H1 (cell line): Measurements from ENCODE around the gene SLC25A21. TPM values are rescaled to one million over a fixed set of nuclear protein-coding genes. Genes with fewer than 3 reads are reported as not detected.

Experiments
- CTBP2 ChIP-seq: IDR thresholded peaks from 2 replicates; pipeline ENCODE4 v1.7.0; 2011; ENCODE audit warnings: borderline replicate concordance, mild to moderate bottlenecking, moderate library complexity, mixed read lengths, low read length; ENCODE audit not compliant: insufficient read depth, insufficient read length
- RAD21 ChIP-seq, 2 experiments: IDR thresholded peaks in 1 of 2; conservative IDR thresholded peaks in 1 of 2; 2 replicates each; pipeline ENCODE4 v1.6.1; 2011; ENCODE audit warnings: low read depth in 2 of 2, low read length in 2 of 2, improper control_type of control experiment in 1 of 2, inconsistent platforms in 1 of 2, mild to moderate bottlenecking in 1 of 2, moderate library complexity in 1 of 2
- SP4 ChIP-seq: IDR thresholded peaks from 2 replicates; pipeline ENCODE4 v1.6.1; 2012; ENCODE audit warnings: low read length, inconsistent platforms
- SUZ12 ChIP-seq: fragments of 200-600 bp; sonication (generic); IDR thresholded peaks from 2 replicates; pipeline ENCODE4 v1.6.1; 2012; ENCODE audit warnings: mild to moderate bottlenecking, inconsistent platforms, low read length, moderate library complexity, mixed read lengths
- TBP ChIP-seq: IDR thresholded peaks from 2 replicates; pipeline ENCODE4 v1.6.1; 2011; ENCODE audit warnings: low read depth, low read length, improper control_type of control experiment
- TCF12 ChIP-seq: IDR thresholded peaks from 2 replicates; pipeline ENCODE4 v1.6.1; 2011; ENCODE audit warnings: low read depth, mild to moderate bottlenecking, low read length
- polyA plus RNA-seq, 7 experiments: library from polyadenylated mRNA; depleted of rRNA in 3 of 7; stranded (reverse) in 5 of 7; unstranded in 2 of 7; fragments of >200 nt in 5 of 7; fragments of 200-250 nt in 2 of 7; gene quantifications; 1 replicate in 5 of 7; 2 replicates in 1 of 7; 4 replicates in 1 of 7; pipeline versions ENCODE4 v1.2.1 to v1.2.3, GENCODE V29; 2011 to 2013; ENCODE audit warnings: missing spikeins in 2 of 7, mixed read lengths in 2 of 7
- total RNA-seq: library from RNA; stranded (reverse); fragmentation: NEBNext Ultra II Directional; extraction: Animal tissue kit (Norgen Biotek cat#: 25700); gene quantifications from 2 replicates; pipeline ENCODE4 v1.2.1, GENCODE V29; 2021
- TF ChIP-seq, protein P1 (sequence below): IDR thresholded peaks from 2 replicates; pipeline ENCODE4 v1.6.1; 2011; ENCODE audit warnings: low read length, improper control_type of control experiment
- TF ChIP-seq, protein P2 (sequence below): IDR thresholded peaks from 2 replicates; pipeline ENCODE4 v1.6.1; 2012; ENCODE audit warnings: inconsistent platforms

SLC25A21 gene
- total and polyA plus RNA-seq, 2 of the 8 experiments (the other 6 are each of a cell fraction or from before 2014, with no cell fraction given), result 6.9 to 15.7 TPM

DNA sequence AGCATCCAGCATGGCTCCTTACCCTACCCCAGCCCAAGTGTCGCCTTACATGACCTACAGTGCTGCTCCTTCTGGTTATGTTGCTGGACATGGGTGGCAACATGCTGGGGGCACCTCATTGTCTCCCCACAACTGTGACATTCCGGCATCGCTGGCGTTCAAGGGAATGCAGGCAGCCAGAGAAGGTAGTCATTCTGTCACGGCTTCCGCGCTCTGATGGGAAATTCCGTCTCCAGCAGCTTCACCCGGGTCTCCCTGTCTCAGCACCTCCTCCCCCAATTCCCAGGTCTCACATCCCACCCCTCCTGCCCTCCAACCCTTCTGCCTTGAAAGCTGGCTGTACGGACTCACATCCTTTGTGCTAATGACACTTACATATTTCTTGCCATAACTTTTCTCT lies 496.2 kb downstream of the SLC25A21 start (continued):
- TF ChIP-seq TCF12, result no peak
- 0 out of 4 replicates have a peak, but pooled peaks of 1 of the 2 experiments have one; percentile 3 for TF ChIP-seq RAD21 (IDR thresholded peaks at IDR 0.05 in 1 of 2, conservative IDR thresholded peaks at IDR 0.05 in 1 of 2; ENCODE audit: low read depth in 2 of 2, low read length in 2 of 2)
- TF ChIP-seq CTBP2, result peak; percentile 38
- TF ChIP-seq TBP, result no peak
- TF ChIP-seq SUZ12, result no peak
- no peak for TF ChIP-seq SP4
- TF ChIP-seq, protein P1, sequence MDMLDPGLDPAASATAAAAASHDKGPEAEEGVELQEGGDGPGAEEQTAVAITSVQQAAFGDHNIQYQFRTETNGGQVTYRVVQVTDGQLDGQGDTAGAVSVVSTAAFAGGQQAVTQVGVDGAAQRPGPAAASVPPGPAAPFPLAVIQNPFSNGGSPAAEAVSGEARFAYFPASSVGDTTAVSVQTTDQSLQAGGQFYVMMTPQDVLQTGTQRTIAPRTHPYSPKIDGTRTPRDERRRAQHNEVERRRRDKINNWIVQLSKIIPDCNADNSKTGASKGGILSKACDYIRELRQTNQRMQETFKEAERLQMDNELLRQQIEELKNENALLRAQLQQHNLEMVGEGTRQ, result no peak
- TF ChIP-seq, protein P2, sequence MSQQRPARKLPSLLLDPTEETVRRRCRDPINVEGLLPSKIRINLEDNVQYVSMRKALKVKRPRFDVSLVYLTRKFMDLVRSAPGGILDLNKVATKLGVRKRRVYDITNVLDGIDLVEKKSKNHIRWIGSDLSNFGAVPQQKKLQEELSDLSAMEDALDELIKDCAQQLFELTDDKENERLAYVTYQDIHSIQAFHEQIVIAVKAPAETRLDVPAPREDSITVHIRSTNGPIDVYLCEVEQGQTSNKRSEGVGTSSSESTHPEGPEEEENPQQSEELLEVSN, result no peak
